ENCODE data around the gene AMOTL2. TPM values are rescaled to one million over a fixed set of nuclear protein-coding genes. Genes with fewer than 3 reads are reported as not detected.

The AMOTL2 gene
- total and polyA plus RNA-seq, 10 of the 15 experiments (the other 5 are each of a cell fraction or from before 2014, with no cell fraction given), result 0.20 to 0.33 TPM; not detected in 8

DNA sequence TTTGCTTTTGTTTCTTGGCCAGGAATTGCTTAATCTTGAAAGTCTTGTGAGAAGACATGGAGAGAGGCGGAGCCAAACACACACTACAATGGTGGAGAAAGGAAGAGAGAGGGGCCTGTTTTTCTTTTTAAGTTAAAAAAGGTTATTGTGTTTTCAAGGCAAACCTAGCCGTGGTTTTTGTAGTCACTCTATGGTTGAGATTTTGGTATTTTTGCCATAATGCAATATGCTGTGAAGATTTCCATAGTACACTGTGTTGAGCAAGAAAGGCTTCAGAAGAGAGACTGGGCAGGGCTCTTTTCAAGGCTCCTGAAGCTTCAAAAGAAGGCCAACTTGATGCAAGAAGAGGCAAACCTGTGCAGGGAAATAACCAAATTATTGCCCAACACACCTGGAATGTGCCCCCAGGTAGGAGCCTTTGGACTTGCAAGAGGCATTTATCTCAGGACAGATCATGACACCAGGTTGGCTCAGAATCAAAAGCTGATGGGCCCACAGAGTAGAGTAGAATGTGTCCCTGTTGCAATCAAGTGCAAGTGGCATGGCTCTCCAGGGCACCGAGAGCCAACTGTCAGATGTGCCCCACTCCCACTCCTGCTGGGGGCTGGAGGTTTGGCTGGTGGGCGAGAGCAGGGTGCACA is 22.1 kb downstream of the AMOTL2 start:
- Histone ChIP-seq H3K27ac (ENCODE audit: control insufficient read depth, insufficient read depth) (no peak overlapping the region), H3K36me3 (ENCODE audit: control insufficient read depth in 2 of 2, insufficient read depth in 2 of 2, low read length in 1 of 2) (no peaks in the 10 kb centered on the region), H3K4me3 (no peak overlapping the region), H3K9ac (ENCODE audit: control insufficient read depth, insufficient read depth, low read length) (no peak overlapping the region), H3K4me1 (ENCODE audit: control insufficient read depth, insufficient read depth, low read length) (no peaks in the 10 kb centered on the region), H4K20me1 (ENCODE audit: control insufficient read depth, insufficient read depth) (no peaks in the 10 kb centered on the region), H3K27me3 (replicated peaks in 1 of 2; ENCODE audit: control insufficient read depth in 2 of 2, insufficient read depth in 2 of 2, low read length in 1 of 2) (peaks cover 0 to 5% of the 10 kb centered on the region in 2 experiments; a peak in 3 of 4 replicates), H3K79me2 (ENCODE audit: control insufficient read depth, insufficient read depth, low read length) (no peaks in the 10 kb centered on the region), H3K9me3 (replicated peaks; ENCODE audit: control insufficient read depth, insufficient read depth, low read length) (no peaks in the 10 kb centered on the region), H3K4me2 (ENCODE audit: control insufficient read depth, insufficient read depth) (no peak overlapping the region), H2AFZ (ENCODE audit: control insufficient read depth, low read depth, low read length) (no peak overlapping the region)
- no TSS peak for BruUV-seq (replicated peaks)
- no peak for FAIRE-seq
- ChIA-PET SMC1A (ENCODE audit: uncharacterized antibody, unreplicated experiment) (no interaction called here), POLR2A (no interaction called here), CTCF (no interaction called here), RAD21 (ENCODE audit: unreplicated experiment) (no interaction called here)
- DNase-seq (ENCODE audit: low read depth, low spot score), result no peak
- intact Hi-C loops (cut with micrococcal nuclease; ENCODE audit: unreplicated experiment), result no loop called here
- 12% methylated on average over 4 of the region's 4 CpGs for WGBS (ENCODE audit: insufficient coverage, insufficient replicate concordance, low lambda C conversion rate, missing lambda C conversion rate)
- TF ChIP-seq BMI1 (IDR thresholded peaks at IDR 0.05; ENCODE audit: borderline replicate concordance), result no peak
- TF ChIP-seq JUNB (IDR thresholded peaks at IDR 0.05), result no peak
- no peak for TF ChIP-seq NRF1 (conservative IDR thresholded peaks at IDR 0.05; ENCODE audit: low read depth, low read length)
- no peak for TF ChIP-seq CEBPB (IDR thresholded peaks at IDR 0.05; ENCODE audit: borderline replicate concordance in 1 of 2, low read depth in 2 of 2, low read length in 2 of 2)
- TF ChIP-seq GATAD2B (conservative IDR thresholded peaks at IDR 0.05; ENCODE audit: low read depth), result no peak
- TF ChIP-seq ETV6 (conservative IDR thresholded peaks at IDR 0.05 in 1 of 2, IDR thresholded peaks at IDR 0.05 in 1 of 2; ENCODE audit: borderline replicate concordance in 1 of 2, low read depth in 1 of 2), result no peak
- TF ChIP-seq NFXL1 (IDR thresholded peaks at IDR 0.05; ENCODE audit: borderline replicate concordance), result no peak
- in situ Hi-C loops (cut with MboI), result no loop called here
- ATAC-seq, result no peak

DNA sequence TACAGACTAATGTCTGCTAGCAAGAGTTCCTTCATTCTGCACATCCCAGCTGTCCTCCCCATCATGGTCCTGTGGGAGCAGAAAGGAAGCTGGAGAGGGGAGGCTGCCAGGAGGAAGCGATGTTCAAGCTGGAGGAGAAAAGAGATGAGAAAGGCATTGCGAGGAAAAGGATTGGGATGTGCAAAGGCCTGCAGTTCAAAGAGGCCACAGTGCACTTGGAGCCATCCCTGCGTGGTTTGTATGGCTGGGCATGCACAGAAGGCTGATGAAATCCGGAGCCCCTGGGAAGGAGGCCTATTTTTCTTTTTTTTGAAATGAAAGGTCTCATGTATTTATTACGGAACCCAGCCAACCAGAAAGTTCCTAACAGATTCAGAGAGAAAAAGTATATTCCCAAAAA is 22.8 kb downstream of the AMOTL2 start:
- no peaks in the 10 kb centered on the region for H3K36me3 ChIP-seq (ENCODE audit: control insufficient read depth in 2 of 2, insufficient read depth in 2 of 2, low read length in 1 of 2)
- H4K20me1 ChIP-seq (ENCODE audit: control insufficient read depth, insufficient read depth), result no peaks in the 10 kb centered on the region
- H2AFZ ChIP-seq (ENCODE audit: control insufficient read depth, low read depth, low read length), result no peak overlapping the region
- no peak for FAIRE-seq
- ATAC-seq, result no peak
- no TSS peak for BruUV-seq (replicated peaks)
- no peak overlapping the region for H3K9ac ChIP-seq (ENCODE audit: control insufficient read depth, insufficient read depth, low read length)
- no peaks in the 10 kb centered on the region for H3K79me2 ChIP-seq (ENCODE audit: control insufficient read depth, insufficient read depth, low read length)
- H3K4me2 ChIP-seq (ENCODE audit: control insufficient read depth, insufficient read depth), result no peak overlapping the region
- no peaks in the 10 kb centered on the region for H3K4me1 ChIP-seq (ENCODE audit: control insufficient read depth, insufficient read depth, low read length)
- intact Hi-C loops (cut with micrococcal nuclease; ENCODE audit: unreplicated experiment) (no loop called here), in situ Hi-C loops (cut with MboI) (no loop called here)
- peaks cover 2% of the 10 kb centered on the region; the same call in 1 of the 3 replicates for H3K9me3 ChIP-seq (replicated peaks; ENCODE audit: control insufficient read depth, insufficient read depth, low read length)
- WGBS (ENCODE audit: insufficient coverage, insufficient replicate concordance, low lambda C conversion rate, missing lambda C conversion rate), result 53% methylated on average over 5 of the region's 5 CpGs
- no peak overlapping the region for H3K4me3 ChIP-seq
- ChIA-PET RAD21 (ENCODE audit: unreplicated experiment) (no interaction called here), CTCF (no interaction called here), POLR2A (no interaction called here), SMC1A (ENCODE audit: uncharacterized antibody, unreplicated experiment) (no interaction called here)
- no peak overlapping the region for H3K27ac ChIP-seq (ENCODE audit: control insufficient read depth, insufficient read depth)
- H3K27me3 ChIP-seq (replicated peaks in 1 of 2; ENCODE audit: control insufficient read depth in 2 of 2, insufficient read depth in 2 of 2, low read length in 1 of 2), result peaks cover 0 to 5% of the 10 kb centered on the region in 2 experiments; a peak in 3 of 4 replicates
- no peak for DNase-seq (ENCODE audit: low read depth, low spot score)
- TF ChIP-seq GATAD2B (conservative IDR thresholded peaks at IDR 0.05; ENCODE audit: low read depth), result no peak
- TF ChIP-seq PAX5 (IDR thresholded peaks at IDR 0.05; ENCODE audit: borderline replicate concordance, low read depth, low read length), result no peak
- no peak for TF ChIP-seq ZNF384 (IDR thresholded peaks at IDR 0.05; ENCODE audit: borderline replicate concordance, low read depth, low read length)
- TF ChIP-seq ETV6 (conservative IDR thresholded peaks at IDR 0.05 in 1 of 2, IDR thresholded peaks at IDR 0.05 in 1 of 2; ENCODE audit: borderline replicate concordance in 1 of 2, low read depth in 1 of 2), result no peak
- no peak for TF ChIP-seq YBX1 (IDR thresholded peaks at IDR 0.05)
- no peak for TF ChIP-seq NFIC (IDR thresholded peaks at IDR 0.05; ENCODE audit: low read depth, low read length)
- TF ChIP-seq CEBPZ (IDR thresholded peaks at IDR 0.05; ENCODE audit: low read depth, low read length), result no peak
- no peak for TF ChIP-seq SMAD1 (IDR thresholded peaks at IDR 0.05; ENCODE audit: low read depth, partially characterized antibody)
